GM12891 (cell line): ENCODE measurements around the gene NSF.

Experiments used
- PAX5 ChIP-seq: IDR thresholded peaks from 2 replicates; pipeline ENCODE4 v1.6.1; 2011; ENCODE audit warnings: low read length, moderate library complexity, mild to moderate bottlenecking; ENCODE audit not compliant: insufficient read depth, severe bottlenecking
- POLR2A ChIP-seq: IDR thresholded peaks from 2 replicates; pipeline ENCODE4 v1.6.1; 2011; ENCODE audit warnings: low read depth, low read length, control low read depth
- POLR2AphosphoS5 ChIP-seq: IDR thresholded peaks from 2 replicates; pipeline ENCODE4 v1.6.1; 2011; ENCODE audit warnings: low read depth, low read length, control low read depth
- SPI1 ChIP-seq: IDR thresholded peaks from 2 replicates; pipeline ENCODE4 v1.6.1; 2011; ENCODE audit warnings: low read depth, low read length, control low read depth
- TAF1 ChIP-seq: IDR thresholded peaks from 2 replicates; pipeline ENCODE4 v1.6.1; 2011; ENCODE audit warnings: low read depth, low read length, control low read depth

DNA sequence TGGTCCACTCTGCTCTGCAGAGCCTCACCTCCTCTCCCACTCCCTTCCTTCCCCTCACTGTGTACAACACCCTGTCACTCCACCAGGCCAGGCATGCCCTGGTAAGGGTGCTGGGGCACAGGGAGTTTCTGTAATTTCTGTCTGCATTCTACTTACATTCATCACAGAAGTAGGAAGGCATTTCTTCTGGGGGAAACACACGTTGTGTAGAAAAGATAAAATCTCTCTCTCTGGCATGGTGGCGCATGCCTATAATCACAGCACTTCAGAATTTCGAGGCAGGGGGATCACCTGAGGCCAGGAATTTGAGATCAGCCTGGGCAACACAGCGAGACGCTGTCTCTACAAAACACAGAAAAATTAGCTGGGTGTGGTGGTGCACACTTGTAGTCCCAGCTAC, 201.1 kb downstream of the NSF start:
- no peak for TF ChIP-seq POLR2A
- no peak for TF ChIP-seq TAF1
- TF ChIP-seq POLR2AphosphoS5 = no peak
- no peak for TF ChIP-seq PAX5
- TF ChIP-seq SPI1 = no peak
